ENCODE data around the gene ARL9.

ARL9 gene

DNA sequence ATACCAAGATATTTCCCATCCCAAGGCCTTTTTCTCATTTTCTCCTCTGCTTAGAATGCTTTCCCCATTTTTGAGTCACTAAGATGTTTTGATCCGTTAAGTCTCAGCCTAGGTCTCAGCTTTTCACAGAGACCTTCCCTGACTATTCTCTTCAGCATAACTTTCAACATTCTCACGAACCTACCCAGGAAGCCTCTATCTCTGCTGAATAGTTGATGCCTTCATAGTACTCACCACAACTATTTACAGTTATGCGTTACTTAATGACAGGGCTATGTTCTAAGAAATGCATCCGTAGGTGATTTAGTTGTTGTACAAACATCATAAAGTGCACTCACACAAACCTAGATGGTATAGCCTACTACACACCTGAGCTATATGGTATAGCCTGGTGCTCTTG is 64.5 kb downstream of the ARL9 start:
- TF ChIP-seq, protein P1, sequence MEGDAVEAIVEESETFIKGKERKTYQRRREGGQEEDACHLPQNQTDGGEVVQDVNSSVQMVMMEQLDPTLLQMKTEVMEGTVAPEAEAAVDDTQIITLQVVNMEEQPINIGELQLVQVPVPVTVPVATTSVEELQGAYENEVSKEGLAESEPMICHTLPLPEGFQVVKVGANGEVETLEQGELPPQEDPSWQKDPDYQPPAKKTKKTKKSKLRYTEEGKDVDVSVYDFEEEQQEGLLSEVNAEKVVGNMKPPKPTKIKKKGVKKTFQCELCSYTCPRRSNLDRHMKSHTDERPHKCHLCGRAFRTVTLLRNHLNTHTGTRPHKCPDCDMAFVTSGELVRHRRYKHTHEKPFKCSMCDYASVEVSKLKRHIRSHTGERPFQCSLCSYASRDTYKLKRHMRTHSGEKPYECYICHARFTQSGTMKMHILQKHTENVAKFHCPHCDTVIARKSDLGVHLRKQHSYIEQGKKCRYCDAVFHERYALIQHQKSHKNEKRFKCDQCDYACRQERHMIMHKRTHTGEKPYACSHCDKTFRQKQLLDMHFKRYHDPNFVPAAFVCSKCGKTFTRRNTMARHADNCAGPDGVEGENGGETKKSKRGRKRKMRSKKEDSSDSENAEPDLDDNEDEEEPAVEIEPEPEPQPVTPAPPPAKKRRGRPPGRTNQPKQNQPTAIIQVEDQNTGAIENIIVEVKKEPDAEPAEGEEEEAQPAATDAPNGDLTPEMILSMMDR (IDR thresholded peaks at IDR 0.05; ENCODE audit: low read depth, low read length) = no peak
- TF ChIP-seq MYC (IDR thresholded peaks at IDR 0.05; ENCODE audit: low read depth, low read length) (no peak), POLR2A (IDR thresholded peaks at IDR 0.05; ENCODE audit: extremely low read depth, insufficient read length) (no peak)
- TF ChIP-seq, protein P2, sequence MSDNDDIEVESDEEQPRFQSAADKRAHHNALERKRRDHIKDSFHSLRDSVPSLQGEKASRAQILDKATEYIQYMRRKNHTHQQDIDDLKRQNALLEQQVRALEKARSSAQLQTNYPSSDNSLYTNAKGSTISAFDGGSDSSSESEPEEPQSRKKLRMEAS (IDR thresholded peaks at IDR 0.05; ENCODE audit: low read depth, low read length) = no peak
- DNase-seq (ENCODE audit: low read depth) = no peak
- no peak overlapping the region for H3K4me3 ChIP-seq (ENCODE audit: low read depth, low read length)

All from NB4 (cell line).